ENCODE measurements around the gene ACAA1. TPM values are rescaled to one million over a fixed set of nuclear protein-coding genes. Genes with fewer than 3 reads are reported as not detected.
"Not testable (repeated sequence)": the region's sequence is repeated elsewhere in the genome, so short reads cannot be mapped to it uniquely, and the experiment has no call there.

The ACAA1 gene
- total RNA-seq, 2 donors from 2014 or later, result 67.5 to 82.8 TPM

DNA sequence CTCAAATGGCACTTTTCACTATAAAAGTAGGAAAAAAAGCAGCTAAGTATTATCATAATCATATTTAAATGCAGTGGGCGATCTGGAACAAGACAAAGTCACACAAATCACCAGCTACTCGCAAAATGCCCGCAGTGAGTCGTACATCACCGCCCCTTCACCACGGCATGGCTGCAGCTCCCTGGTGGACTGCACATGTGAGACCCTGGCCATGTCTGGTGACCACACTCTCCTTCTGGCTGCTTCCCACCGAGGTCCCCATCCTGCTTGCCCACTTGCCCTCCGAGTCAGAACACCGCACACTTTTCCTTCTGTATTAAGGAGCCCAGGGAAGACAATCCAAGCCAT, 38.6 kb downstream of the ACAA1 start:
- Mint-ChIP-seq H3K4me1 (no peaks in the 10 kb centered on the region), H3K27me3 (no peaks in the 10 kb centered on the region), H3K36me3 (ENCODE audit: low read depth) (no peaks in the 10 kb centered on the region), H3K27ac (peak overlapping the region; percentile 22), H3K9me3 (no peaks in the 10 kb centered on the region), H3K4me3 (no peak overlapping the region)
- ATAC-seq (replicated peaks), result no peak

DNA sequence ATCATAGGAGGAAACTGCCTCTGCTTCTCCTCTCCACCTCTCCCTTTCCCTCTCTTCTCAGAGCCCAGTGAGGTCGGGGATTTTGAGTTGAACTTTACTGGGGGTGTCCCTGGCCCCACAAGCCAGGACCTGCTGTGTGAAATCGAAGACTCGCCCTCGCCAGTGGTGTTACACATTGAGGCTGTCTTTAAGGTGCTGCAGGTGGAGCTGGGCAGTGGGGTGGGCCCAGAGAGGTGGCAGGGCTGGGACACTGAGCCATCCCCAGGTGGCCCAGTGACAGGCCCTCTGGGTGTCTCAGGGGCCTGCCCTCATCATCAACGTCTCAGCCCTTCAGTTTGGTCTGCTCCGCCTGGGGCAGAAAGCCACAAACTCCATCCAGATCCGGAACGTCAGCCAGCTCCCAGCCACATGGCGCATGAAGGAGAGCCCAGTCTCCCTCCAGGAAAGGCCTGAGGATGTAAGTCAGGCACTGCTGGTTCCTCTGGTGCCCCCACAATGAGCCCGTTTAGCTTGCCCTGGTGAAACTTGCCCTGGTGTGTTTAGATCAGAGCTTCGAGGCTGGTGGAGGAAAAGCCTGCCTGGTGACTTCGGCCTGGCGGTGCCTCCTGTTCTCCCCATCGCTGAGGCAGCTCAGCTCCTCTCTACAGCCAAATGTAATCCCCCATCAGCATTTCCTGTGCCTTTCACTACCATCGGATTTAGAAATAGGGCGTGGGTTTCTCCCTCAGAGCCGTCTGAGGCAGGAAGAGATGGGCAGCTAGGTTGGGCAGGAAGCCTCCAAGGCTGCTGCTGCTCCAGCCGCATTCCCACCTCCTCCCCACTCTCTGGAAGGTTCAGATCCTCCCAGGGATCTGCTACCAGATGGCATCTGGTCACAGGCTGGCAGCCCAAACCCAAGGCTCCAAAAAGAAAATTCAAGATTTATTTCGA, 39.2 kb downstream of the ACAA1 start:
- no peaks in the 10 kb centered on the region for H3K36me3 Mint-ChIP-seq (ENCODE audit: low read depth)
- no peaks in the 10 kb centered on the region for H3K4me1 Mint-ChIP-seq
- ATAC-seq (replicated peaks), result no peak
- H3K27ac Mint-ChIP-seq, result peak overlapping the region; percentile 22
- no peak overlapping the region for H3K4me3 Mint-ChIP-seq
- no peaks in the 10 kb centered on the region for H3K9me3 Mint-ChIP-seq
- no peaks in the 10 kb centered on the region for H3K27me3 Mint-ChIP-seq

DNA sequence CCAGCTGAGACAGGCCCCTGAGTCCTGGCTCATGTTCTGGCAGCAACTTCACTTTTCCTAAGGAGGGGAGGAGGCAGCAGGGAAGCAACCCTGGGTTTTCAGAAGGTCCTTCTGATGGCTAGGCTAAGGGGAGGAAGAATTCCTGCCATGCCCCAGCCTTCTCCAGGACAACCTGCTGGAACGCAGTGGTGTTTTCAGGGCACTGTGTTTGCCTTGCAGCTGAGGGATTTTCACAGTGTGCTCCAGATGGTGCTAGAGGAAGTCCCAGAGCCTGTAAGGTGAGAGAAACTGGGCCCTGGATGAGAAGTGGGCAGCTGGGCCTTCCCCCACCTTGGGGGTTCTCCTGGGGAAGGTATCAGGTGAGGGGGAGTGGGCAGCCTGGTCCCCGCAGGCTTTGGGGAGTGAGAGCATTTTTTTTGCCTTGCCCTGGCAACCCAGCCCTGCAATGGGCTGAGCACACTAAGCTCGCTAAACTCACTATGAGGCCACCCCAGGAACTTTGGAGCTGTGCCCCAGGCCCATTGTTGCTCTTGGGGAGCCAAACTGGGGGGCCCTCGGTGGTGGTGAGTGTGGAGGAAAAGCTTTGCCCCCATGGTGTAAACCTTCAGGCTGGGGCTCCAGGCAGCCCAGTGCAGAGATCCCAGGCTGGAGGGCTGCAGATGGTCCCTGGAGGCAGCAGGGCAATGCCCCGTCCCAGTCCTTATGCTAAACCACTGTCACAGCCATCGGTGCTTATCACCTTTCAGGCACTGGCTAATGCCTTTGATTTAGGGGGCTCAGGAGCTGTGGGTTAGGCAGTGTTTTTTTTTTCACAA, 41.1 kb downstream of the ACAA1 start:
- H3K36me3 Mint-ChIP-seq (ENCODE audit: low read depth), result no peaks in the 10 kb centered on the region
- no peaks in the 10 kb centered on the region for H3K4me1 Mint-ChIP-seq
- H3K9me3 Mint-ChIP-seq, result no peaks in the 10 kb centered on the region
- no peak overlapping the region for H3K27ac Mint-ChIP-seq
- no peak for ATAC-seq (replicated peaks)
- H3K27me3 Mint-ChIP-seq, result no peaks in the 10 kb centered on the region
- no peak overlapping the region for H3K4me3 Mint-ChIP-seq

DNA sequence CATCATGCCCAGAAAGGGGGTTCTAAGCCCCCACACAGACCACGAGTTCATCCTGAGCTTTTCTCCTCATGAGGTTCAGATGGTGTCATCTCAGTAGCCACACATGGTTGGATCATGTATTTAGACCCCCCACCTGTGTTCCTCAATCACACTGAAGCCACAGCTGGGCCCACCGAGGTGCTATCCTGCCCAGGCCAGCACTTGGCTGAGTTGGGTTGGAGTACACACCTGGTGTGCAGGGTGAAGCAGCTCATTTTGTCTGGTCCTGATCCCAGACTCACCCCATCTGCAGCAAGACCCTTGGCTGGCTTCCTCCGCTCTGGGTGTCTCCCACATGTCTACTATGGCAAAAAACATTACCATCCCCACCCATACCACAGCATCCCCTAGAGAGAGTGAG, 41.9 kb downstream of the ACAA1 start:
- Mint-ChIP-seq H3K4me3 (no peak overlapping the region), H3K27ac (no peak overlapping the region), H3K36me3 (ENCODE audit: low read depth) (no peaks in the 10 kb centered on the region), H3K27me3 (no peaks in the 10 kb centered on the region), H3K4me1 (no peaks in the 10 kb centered on the region), H3K9me3 (no peaks in the 10 kb centered on the region)
- no peak for ATAC-seq (replicated peaks)

DNA sequence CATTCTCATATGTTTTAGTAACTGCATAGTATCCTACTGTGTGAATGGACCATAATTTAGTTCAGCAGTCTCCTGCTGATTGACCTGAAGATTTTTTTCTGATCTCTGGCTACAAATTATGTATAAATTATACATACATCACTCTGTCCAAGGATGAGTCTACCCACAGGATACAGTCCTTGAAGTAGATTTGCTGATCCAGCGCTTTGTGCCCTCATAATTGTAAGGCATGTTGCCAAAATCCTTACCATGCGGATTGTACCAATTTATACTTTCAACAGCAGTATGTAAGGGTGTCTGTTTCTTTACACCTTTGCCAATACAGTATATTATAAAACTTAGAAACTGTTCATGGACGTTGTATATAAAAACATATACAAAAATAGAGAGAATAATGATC, 46.5 kb downstream of the ACAA1 start:
- no peaks in the 10 kb centered on the region for H3K4me1 Mint-ChIP-seq
- H3K4me3 Mint-ChIP-seq, result no peak overlapping the region
- H3K36me3 Mint-ChIP-seq (ENCODE audit: low read depth), result no peaks in the 10 kb centered on the region
- no peak for ATAC-seq (replicated peaks)
- H3K9me3 Mint-ChIP-seq, result no peaks in the 10 kb centered on the region
- no peak overlapping the region for H3K27ac Mint-ChIP-seq
- no peaks in the 10 kb centered on the region for H3K27me3 Mint-ChIP-seq

DNA sequence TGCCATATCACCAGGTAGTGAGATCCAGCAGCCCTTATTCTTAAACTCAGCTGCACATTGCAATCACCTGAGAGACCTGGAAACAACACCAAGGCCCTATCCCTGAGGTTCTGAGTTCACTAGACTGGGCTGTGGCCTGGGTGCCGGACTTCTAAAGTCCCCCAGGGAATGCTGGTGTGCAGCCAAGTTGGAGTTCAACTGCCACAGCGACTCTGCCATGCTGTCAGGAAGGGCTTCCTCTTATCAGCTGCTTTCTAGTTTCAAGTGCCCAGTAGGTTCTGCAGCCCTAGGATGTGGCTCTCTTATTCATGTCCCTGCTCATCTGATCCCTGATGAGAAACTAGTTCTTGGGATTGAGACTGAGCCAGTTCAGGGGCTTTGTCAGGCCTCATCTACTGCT, 47.8 kb downstream of the ACAA1 start:
- H3K27ac Mint-ChIP-seq, result peak overlapping the region; percentile 71
- no peaks in the 10 kb centered on the region for H3K27me3 Mint-ChIP-seq
- no peak for ATAC-seq (replicated peaks)
- H3K36me3 Mint-ChIP-seq (ENCODE audit: low read depth), result no peaks in the 10 kb centered on the region
- no peak overlapping the region for H3K4me3 Mint-ChIP-seq
- H3K4me1 Mint-ChIP-seq, result no peaks in the 10 kb centered on the region
- peaks cover 4% of the 10 kb centered on the region for H3K9me3 Mint-ChIP-seq

DNA sequence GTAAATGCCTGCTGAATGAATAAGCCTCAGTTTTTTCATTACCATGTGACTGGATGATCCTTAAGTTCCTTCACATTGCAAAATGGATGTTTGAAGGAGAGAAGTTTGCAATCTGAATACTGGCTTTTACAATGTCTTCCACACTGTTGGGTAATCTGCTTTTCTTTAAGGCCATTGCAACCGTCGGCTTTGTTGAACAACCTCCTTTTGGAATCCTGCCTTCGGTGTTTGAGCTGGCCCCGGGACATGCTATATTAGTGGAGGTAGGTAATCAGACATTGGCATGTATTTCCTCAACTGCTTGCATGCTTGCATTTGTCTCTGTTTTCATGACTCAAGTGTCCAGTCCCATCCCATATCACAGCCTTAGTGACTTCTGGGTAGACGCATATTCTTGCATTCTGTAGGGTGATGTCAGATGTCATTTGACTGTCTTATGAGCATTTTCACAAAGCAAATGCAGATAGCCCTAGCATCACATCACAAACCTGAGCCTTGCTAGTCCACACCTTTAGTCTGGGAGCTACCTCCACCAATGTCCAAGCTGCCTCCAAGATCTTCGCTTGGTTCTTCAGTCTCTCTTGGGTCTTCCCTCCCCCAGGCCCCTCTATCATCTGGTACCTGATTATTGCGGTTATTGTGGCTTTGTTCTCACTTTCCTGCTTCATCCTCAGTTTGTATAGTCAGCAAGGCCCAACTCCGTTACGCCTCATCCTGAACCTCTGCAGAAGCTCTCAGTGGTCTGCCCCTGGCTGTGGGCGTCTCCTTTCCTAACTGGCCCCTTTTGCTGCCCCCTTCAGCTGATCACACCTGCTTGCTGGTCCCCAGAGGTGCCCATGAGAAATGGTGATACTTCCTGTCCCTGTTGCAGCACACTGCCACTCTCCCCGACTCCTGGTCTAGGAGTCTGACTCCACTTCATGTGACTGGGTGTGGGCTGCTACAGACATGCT, 48.5 kb downstream of the ACAA1 start:
- Mint-ChIP-seq H3K9me3 (peaks cover 6% of the 10 kb centered on the region), H3K4me3 (no peak overlapping the region), H3K36me3 (ENCODE audit: low read depth) (no peaks in the 10 kb centered on the region), H3K27me3 (no peaks in the 10 kb centered on the region), H3K4me1 (no peaks in the 10 kb centered on the region), H3K27ac (peak overlapping the region; percentile 71)
- no peak for ATAC-seq (replicated peaks)

DNA sequence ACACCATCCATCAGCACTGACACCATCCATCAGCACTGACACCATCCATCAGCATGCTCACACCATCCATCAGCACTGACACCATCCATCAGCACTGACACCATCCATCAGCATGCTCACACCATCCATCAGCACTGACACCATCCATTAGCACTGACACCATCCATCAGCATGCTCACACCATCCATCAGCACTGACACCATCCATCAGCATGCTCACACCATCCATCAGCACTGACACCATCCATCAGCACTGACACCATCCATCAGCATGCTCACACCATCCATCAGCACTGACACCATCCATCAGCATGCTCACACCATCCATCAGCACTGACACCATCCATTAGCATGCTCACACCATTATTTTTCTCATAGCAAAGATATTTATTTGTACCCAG, 49.6 kb downstream of the ACAA1 start:
- H3K4me1 Mint-ChIP-seq; H3K4me3 Mint-ChIP-seq; H3K36me3 Mint-ChIP-seq (ENCODE audit: low read depth); ATAC-seq (replicated peaks); H3K27ac Mint-ChIP-seq; H3K27me3 Mint-ChIP-seq; H3K9me3 Mint-ChIP-seq: not testable (repeated sequence)

DNA sequence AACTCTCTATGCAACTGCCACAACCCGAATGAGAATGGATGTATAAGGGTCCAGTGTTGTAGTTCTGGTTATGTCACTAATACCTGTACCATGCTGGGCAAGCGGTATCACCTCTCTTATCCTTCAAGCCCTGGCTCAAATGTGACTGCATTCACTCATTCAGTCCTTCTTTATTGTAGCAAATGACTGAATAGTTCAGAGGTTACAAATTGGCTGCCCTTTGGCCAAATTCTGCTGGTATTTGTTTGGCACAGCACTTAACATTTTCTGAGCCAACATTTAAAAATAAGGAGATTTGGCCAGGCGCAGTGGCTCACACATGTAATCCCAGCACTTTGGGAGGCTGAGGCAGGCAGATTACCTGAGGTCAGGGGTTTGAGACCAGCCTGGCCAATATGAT, 50.4 kb downstream of the ACAA1 start:
- H3K36me3 Mint-ChIP-seq (ENCODE audit: low read depth), result no peaks in the 10 kb centered on the region
- no peak for ATAC-seq (replicated peaks)
- no peak overlapping the region for H3K4me3 Mint-ChIP-seq
- H3K27ac Mint-ChIP-seq, result no peak overlapping the region
- no peaks in the 10 kb centered on the region for H3K4me1 Mint-ChIP-seq
- peaks cover 6% of the 10 kb centered on the region for H3K9me3 Mint-ChIP-seq
- H3K27me3 Mint-ChIP-seq, result no peaks in the 10 kb centered on the region

DNA sequence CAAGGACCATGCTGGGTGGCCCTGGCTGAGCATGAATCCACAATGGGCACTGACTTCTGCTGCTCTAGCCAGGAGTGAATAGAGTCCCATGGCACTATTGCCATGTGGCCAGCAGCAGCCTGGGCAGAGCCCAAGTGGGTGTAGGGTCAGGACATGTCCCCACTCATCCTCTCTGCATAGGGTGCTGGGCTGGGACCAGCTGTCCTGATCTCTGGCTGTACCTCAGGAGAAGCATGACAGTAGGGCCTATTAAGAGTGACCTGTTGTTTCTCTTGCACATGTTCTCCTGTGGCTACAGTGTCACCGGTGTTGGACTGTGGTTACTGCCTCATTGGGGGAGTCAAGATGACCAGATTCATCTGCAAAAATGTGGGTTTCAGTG, 51.0 kb downstream of the ACAA1 start:
- peaks cover 6% of the 10 kb centered on the region for H3K9me3 Mint-ChIP-seq
- ATAC-seq (replicated peaks), result peak; percentile 36

DNA sequence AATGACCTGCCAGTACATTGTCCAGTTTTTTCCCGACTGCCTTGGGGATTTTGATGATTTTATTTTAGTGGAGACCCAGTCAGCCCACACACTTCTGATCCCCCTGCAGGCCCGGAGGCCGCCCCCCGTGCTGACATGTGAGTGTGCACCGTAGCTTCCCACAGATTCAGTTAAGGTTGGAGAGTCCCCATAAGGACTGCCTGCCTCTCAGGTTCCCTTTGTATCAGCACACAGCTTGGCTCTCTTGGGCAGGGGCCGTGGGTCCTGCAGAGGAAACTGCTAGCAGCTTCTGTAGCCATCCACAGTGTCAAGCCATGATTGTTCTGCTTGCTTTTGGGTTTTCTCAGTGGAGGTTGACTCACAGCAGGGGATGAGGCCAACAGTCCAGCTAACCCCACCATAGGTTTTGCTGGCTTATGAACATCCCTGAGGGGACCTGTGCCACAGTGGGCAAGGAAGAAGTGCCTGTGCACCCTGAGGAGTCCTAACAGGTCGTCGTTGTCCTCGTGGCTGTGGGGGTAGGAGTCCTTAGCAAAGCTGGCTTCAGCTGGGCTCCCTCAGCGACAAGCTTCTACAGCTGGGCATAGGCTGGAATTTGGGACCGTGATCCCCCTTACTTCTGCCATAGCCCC, 51.5 kb downstream of the ACAA1 start:
- H3K27ac Mint-ChIP-seq, result no peak overlapping the region
- no peak overlapping the region for H3K4me3 Mint-ChIP-seq
- H3K9me3 Mint-ChIP-seq, result peaks cover 6% of the 10 kb centered on the region
- ATAC-seq (replicated peaks), result peak; percentile 27
- no peaks in the 10 kb centered on the region for H3K27me3 Mint-ChIP-seq
- H3K36me3 Mint-ChIP-seq (ENCODE audit: low read depth), result no peaks in the 10 kb centered on the region
- no peaks in the 10 kb centered on the region for H3K4me1 Mint-ChIP-seq

More for the DNA sequence above, 51.0 kb downstream of the ACAA1 start:
- no peak overlapping the region for H3K4me3 Mint-ChIP-seq
- H3K36me3 Mint-ChIP-seq (ENCODE audit: low read depth), result no peaks in the 10 kb centered on the region
- H3K4me1 Mint-ChIP-seq, result no peaks in the 10 kb centered on the region
- no peaks in the 10 kb centered on the region for H3K27me3 Mint-ChIP-seq
- no peak overlapping the region for H3K27ac Mint-ChIP-seq

DNA sequence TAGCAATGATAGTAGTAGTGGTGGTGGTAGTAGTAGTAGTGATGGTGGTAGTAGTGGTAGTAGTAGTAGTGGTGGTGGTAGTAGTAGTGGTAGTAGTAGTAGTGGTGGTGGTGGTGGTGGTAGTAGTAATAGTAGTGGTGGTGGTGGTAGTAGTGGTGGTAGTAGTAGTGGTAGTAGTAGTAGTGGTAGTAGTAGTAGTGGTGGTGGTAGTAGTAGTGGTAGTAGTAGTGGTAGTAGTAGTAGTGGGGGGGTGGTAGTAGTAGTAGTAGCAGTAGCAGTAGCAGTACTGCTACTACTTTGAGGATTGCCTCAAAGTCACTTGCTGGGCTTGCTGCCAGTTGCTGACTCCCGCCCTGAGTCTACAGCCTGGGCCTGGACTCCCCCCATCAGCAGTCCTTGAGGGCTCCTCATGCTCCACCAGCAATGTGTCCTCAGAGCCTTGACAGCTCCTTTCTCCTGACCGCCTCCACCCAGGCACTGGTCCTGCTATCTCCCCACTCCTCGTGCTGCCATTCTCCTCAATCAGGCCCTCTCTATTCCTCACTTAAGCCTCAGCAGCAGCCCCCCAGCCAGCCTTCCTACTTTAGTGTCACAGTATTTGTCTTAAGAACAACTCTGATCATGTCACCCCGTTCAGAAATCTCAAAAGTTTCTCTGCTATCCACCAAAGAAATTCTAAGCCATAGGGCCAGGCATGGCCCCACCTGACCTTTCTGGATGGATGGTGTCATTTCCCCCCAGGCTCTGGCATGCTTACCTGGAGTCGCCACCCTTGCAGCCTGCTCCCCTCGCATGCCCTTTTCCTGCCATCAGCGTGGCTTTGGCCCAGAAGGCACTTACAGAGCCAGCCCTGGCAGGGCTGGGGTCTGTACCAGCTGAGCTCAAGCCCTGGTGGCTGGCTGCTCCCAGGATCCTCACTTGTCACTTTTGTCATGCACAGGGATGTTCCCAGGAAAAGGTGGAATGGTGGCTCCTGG, 52.3 kb downstream of the ACAA1 start:
- H3K9me3 Mint-ChIP-seq, result peaks cover 6% of the 10 kb centered on the region
- H3K27me3 Mint-ChIP-seq, result no peaks in the 10 kb centered on the region
- no peak overlapping the region for H3K4me3 Mint-ChIP-seq
- peak; percentile 65 for ATAC-seq (replicated peaks)
- peak overlapping the region; percentile 1 for H3K27ac Mint-ChIP-seq
- H3K4me1 Mint-ChIP-seq, result no peaks in the 10 kb centered on the region
- H3K36me3 Mint-ChIP-seq (ENCODE audit: low read depth), result no peaks in the 10 kb centered on the region

DNA sequence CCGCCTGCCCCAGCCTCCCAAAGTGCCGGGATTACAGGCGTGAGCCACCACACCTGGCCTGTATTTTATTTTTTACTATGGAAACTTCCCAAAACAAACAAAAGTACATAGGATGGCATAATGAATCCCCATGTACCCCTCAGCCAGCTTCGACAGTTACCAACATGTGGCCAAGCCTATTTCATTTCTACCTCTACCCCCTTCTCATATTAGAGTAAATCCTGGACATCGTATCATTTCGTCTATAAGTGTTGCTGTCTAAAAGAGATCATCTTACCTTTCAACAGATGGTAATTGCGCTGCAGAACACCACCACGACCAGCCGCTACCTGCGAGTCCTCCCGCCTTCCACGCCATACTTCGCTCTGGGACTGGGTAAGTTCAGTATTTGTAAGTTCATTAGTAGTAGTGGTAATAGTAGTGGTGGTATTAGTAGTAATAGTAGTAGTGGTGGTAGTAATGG, 53.0 kb downstream of the ACAA1 start:
- ATAC-seq (replicated peaks), result no peak
- H3K27ac Mint-ChIP-seq, result peak overlapping the region; percentile 1

More for the DNA sequence above, 53.0 kb downstream of the ACAA1 start:
- Mint-ChIP-seq H3K27me3 (no peaks in the 10 kb centered on the region), H3K36me3 (ENCODE audit: low read depth) (no peaks in the 10 kb centered on the region), H3K4me3 (no peak overlapping the region), H3K9me3 (peaks cover 6% of the 10 kb centered on the region), H3K4me1 (no peaks in the 10 kb centered on the region)
